Psoas muscle (tissue), 8 donors: ENCODE measurements around the gene TMEM201. TPM values are rescaled to one million over a fixed set of nuclear protein-coding genes. Genes with fewer than 3 reads are reported as not detected.

Experiments used
- ATAC-seq, 4 donors: fragments of 200-7000 bp; cut with Tn5 transposase; one replicate each; pipeline ENCODE4 v1.9.1; 2020; ENCODE audit warnings: moderate library complexity in 3 of 4, mild to moderate bottlenecking in 2 of 4
- DNase-seq, 2 donors: peaks; one replicate each; pipeline ENCODE4 v3.0.0-alpha.2; 2020
- H3K27ac ChIP-seq: fragments of 200-600 bp; one replicate; pipeline ENCODE4 v1.8.0; 2022
- H3K27me3 ChIP-seq, 3 donors: fragments of 200-600 bp in 1 of 3; one replicate each; pipeline versions ENCODE4 v1.6.1 to v1.8.0; 2013 to 2022; ENCODE audit warnings: low read length in 2 of 3, mild to moderate bottlenecking in 2 of 3, moderate library complexity in 1 of 3; ENCODE audit not compliant: insufficient read depth in 3 of 3
- H3K36me3 ChIP-seq, 2 donors: fragments of 200-600 bp in 1 of 2; one replicate each; pipeline versions ENCODE4 v1.6.1 to v1.8.0; 2013 to 2022; ENCODE audit warnings: low read depth in 1 of 2, mild to moderate bottlenecking in 1 of 2, moderate library complexity in 1 of 2; ENCODE audit not compliant: insufficient read depth in 1 of 2
- H3K4me1 ChIP-seq: fragments of 200-600 bp; one replicate; pipeline ENCODE4 v1.8.0; 2022
- H3K4me3 ChIP-seq: fragments of 200-600 bp; one replicate; pipeline ENCODE4 v1.8.0; 2022; ENCODE audit warnings: mild to moderate bottlenecking
- H3K9me3 ChIP-seq: fragments of 200-600 bp; one replicate; pipeline ENCODE4 v1.8.0; 2022
- CTCF ChIP-seq: fragments of 200-600 bp; IDR thresholded peaks from one replicate; pipeline ENCODE4 v1.8.0; 2022; ENCODE audit warnings: antibody characterized with exemption
- WGBS, 3 donors: extraction: QIAGEN DNeasy Blood & Tissue Kit; methylation state at CpG; one replicate each; pipeline versions ENCODE4 v1.1.6 to v1.1.7; 2013; 5-methylcytosine and 5-hydroxymethylcytosine counted together
- intact Hi-C, 2 donors: fragments of 100-400 bp; cut with DNase I; formaldehyde crosslinking; loops; one replicate each; pipeline versions ENCODE4 v1.11.0 to v1.14.2; 2022
- polyA plus RNA-seq, 3 donors: library from polyadenylated mRNA; stranded (reverse); fragments of 200-250 nt; gene quantifications; one replicate each; pipeline ENCODE4 v1.2.3, GENCODE V29; 2013
- total RNA-seq, 4 donors: library from RNA; stranded (reverse); fragmentation: NEBNext Ultra II Directional in 2 of 4; extraction: Animal tissue kit (Norgen Biotek cat#: 25700) in 2 of 4; gene quantifications; one replicate each; pipeline versions ENCODE4 v1.2.1 to v1.2.4, GENCODE V29; 2021 to 2023
- donor health status: healthy with polysubstance abuse.
- donor health status: DM: no; HTN: no; CAD: no; lungs with moderate emphysema.
- donor health status: Bipolar disorder and iron deficiency.
- donor health status: healthy.
- donor health status: DM: yes; HTN: yes; CAD: no.
- donor health status: DM: no; HTN: no; CAD: no.
- donor health status: DM: no; HTN: no; CAD: no.
- donor health status: DM: yes; HTN: yes; CAD: no.

TMEM201 gene
- total and polyA plus RNA-seq, 7 donors, result 15.7 to 37.3 (median 23.2) TPM

- ATAC-seq, result no peak
- Histone ChIP-seq H3K9me3 (no peaks in the 10 kb centered on the region), H3K27me3 (peaks cover 0 to 17% (median 0%) of the 10 kb centered on the region in 3 donors), H3K27ac (no peak overlapping the region), H3K36me3 (no peaks in the 10 kb centered on the region), H3K4me1 (no peaks in the 10 kb centered on the region), H3K4me3 (no peak overlapping the region)
- WGBS, 3 donors, result 62 to 76% (median 73%) methylated on average over 4 of the region's 4 CpGs
- intact Hi-C loops, result no loop called here
- no peak for DNase-seq
- no peak for TF ChIP-seq CTCF
These were observed 69.5 kb downstream of the TMEM201 start for GRCh38 chr1:9658199-9658598.

- DNase-seq (no peak), ATAC-seq (no peak)
- H3K36me3 ChIP-seq, result no peaks in the 10 kb centered on the region
- no peak overlapping the region for H3K4me3 ChIP-seq
- H3K9me3 ChIP-seq, result no peaks in the 10 kb centered on the region
- H3K27ac ChIP-seq, result no peak overlapping the region
- TF ChIP-seq CTCF, result no peak
- H3K27me3 ChIP-seq, result peaks cover 0 to 13% (median 0%) of the 10 kb centered on the region in 3 donors
- intact Hi-C loops, result no loop called here
- no peaks in the 10 kb centered on the region for H3K4me1 ChIP-seq
- WGBS, 3 donors, result 59 to 64% (median 63%) methylated on average over 5 of the region's 5 CpGs
These were observed 70.6 kb downstream of the TMEM201 start for GRCh38 chr1:9659328-9659727.

- Histone ChIP-seq H3K27me3 (peaks cover 0 to 22% (median 0%) of the 10 kb centered on the region in 3 donors), H3K4me1 (no peaks in the 10 kb centered on the region), H3K36me3 (no peaks in the 10 kb centered on the region), H3K27ac (no peak overlapping the region), H3K4me3 (no peak overlapping the region), H3K9me3 (no peaks in the 10 kb centered on the region)
- 85 to 89% (median 85%) methylated on average over 6 of the region's 6 CpGs for WGBS, 3 donors
- intact Hi-C loops, result no loop called here
- ATAC-seq, result no peak
- TF ChIP-seq CTCF, result no peak
- DNase-seq, result no peak
These were observed 74.5 kb downstream of the TMEM201 start for GRCh38 chr1:9663257-9663656.

Other genes with a start within 250 kb of the TMEM201 start
- 10 to 100 TPM in 1 of 4 donors, 1 to 10 TPM in 3; 1.7 to 26.8 (median 6.1) TPM for gene SLC25A33, start 49.4 kb upstream of the TMEM201 start, total RNA-seq
- gene SLC25A33, start 49.4 kb upstream of the TMEM201 start, polyA plus RNA-seq, result 10 to 100 TPM in 1 of 3 donors, 1 to 10 TPM in 2; 2.5 to 10.5 (median 9.2) TPM
- 1 to 10 TPM in 3 of 4 donors, under 1 TPM in 1; 0.93 to 2.5 (median 1.7) TPM for gene PIK3CD, start 62.8 kb downstream of the TMEM201 start, total RNA-seq
- gene PIK3CD, start 62.8 kb downstream of the TMEM201 start, polyA plus RNA-seq, result under 1 TPM; 0.44 to 0.52 (median 0.48) TPM
- 10 to 100 TPM; 19.7 to 48.7 (median 23.8) TPM for gene CLSTN1, start 235.1 kb downstream of the TMEM201 start, total RNA-seq
- 10 to 100 TPM in 2 of 3 donors, 1 to 10 TPM in 1; 7.3 to 11.0 (median 10.4) TPM for gene CLSTN1, start 235.1 kb downstream of the TMEM201 start, polyA plus RNA-seq